Caco-2 (cell line): ENCODE data around the gene SHB. TPM values are rescaled to one million over a fixed set of nuclear protein-coding genes. Genes with fewer than 3 reads are reported as not detected.
A peak's percentile ranks its signal among the peaks of the same experiment; 100 is the strongest.

ENCODE experiments used
- BruUV-seq: library from RNA; stranded (reverse); fragments of 400-500 nt; replicated peaks from 2 replicates; lab custom pipeline; 2021; lab: Mats Ljungman, UMichigan
- CTCF ChIA-PET: fragments of 300-600 bp; sonication (Branson Sonifier 250); formaldehyde crosslinking; loops from one replicate; lab custom pipeline; 2022; ENCODE audit warnings: antibody characterized with exemption; lab: Charles Lee
- POLR2A ChIA-PET: fragments of 300-600 bp; sonication (Branson Sonifier 250); formaldehyde crosslinking; loops from one replicate; lab custom pipeline; 2022; ENCODE audit warnings: antibody characterized with exemption; lab: Charles Lee
- DNase-seq, 2 experiments: peaks; one replicate each; pipeline versions ENCODE4 v3.0.0 to v3.0.0-alpha.2; 2020 to 2022
- H3K27me3 ChIP-seq: replicated peaks from 2 replicates; pipeline ENCODE4 v1.6.0; 2011; ENCODE audit warnings: low read length; ENCODE audit not compliant: control insufficient read depth, insufficient read depth
- H3K36me3 ChIP-seq: 2 replicates; pipeline ENCODE4 v1.5.1; 2011; ENCODE audit warnings: low read length; ENCODE audit not compliant: control insufficient read depth, insufficient read depth
- H3K4me1 ChIP-seq: fragments of 250-450 bp; sonication (Bioruptor Pico); 2 replicates; pipeline ENCODE4 v1.5.1; 2020; ENCODE audit warnings: mild to moderate bottlenecking
- H3K4me3 ChIP-seq: 2 replicates; pipeline ENCODE4 v1.5.1; 2011; ENCODE audit warnings: low read depth, mild to moderate bottlenecking, control low read depth, low read length
- H3K9me3 ChIP-seq: fragments of 250-450 bp; sonication (Bioruptor Pico); 2 replicates; pipeline ENCODE4 v1.5.1; 2020; ENCODE audit warnings: mild to moderate bottlenecking, moderate library complexity
- H3K27ac Mint-ChIP-seq: one replicate; pipeline ENCODE4 v1.8.0; 2022; ENCODE audit warnings: mixed read lengths; ENCODE audit not compliant: unreplicated experiment
- H3K27me3 Mint-ChIP-seq: one replicate; pipeline ENCODE4 v1.8.0; 2022; ENCODE audit warnings: mixed read lengths; ENCODE audit not compliant: insufficient read depth, unreplicated experiment
- H3K36me3 Mint-ChIP-seq: one replicate; pipeline ENCODE4 v1.8.0; 2022; ENCODE audit warnings: mild to moderate bottlenecking, mixed read lengths; ENCODE audit not compliant: insufficient read depth, unreplicated experiment
- H3K4me1 Mint-ChIP-seq: one replicate; pipeline ENCODE4 v1.8.0; 2022; ENCODE audit warnings: low read depth, mixed read lengths; ENCODE audit not compliant: unreplicated experiment
- H3K4me3 Mint-ChIP-seq: one replicate; pipeline ENCODE4 v1.8.0; 2022; ENCODE audit warnings: mild to moderate bottlenecking, moderate library complexity, mixed read lengths; ENCODE audit not compliant: unreplicated experiment
- H3K9me3 Mint-ChIP-seq: one replicate; pipeline ENCODE4 v1.8.0; 2022; ENCODE audit warnings: mixed read lengths; ENCODE audit not compliant: unreplicated experiment
- intact Hi-C: fragments of 100-400 bp; cut with micrococcal nuclease; formaldehyde crosslinking; loops from one replicate; pipeline ENCODE4 v1.10.0; 2022; ENCODE audit not compliant: unreplicated experiment
- total RNA-seq: library from RNA; stranded (reverse); gene quantifications from 2 replicates; pipeline ENCODE4 v1.2.3, GENCODE V29; 2022
- TF ChIP-seq, protein P1 (sequence below), 2 experiments: fragments of 200-600 bp in 1 of 2; IDR thresholded peaks; 1 replicate in 1 of 2; 2 replicates in 1 of 2; pipeline versions ENCODE4 v1.5.1 to v1.8.0; 2011 to 2022; ENCODE audit warnings: antibody characterized with exemption in 1 of 2, control low read depth in 1 of 2, inconsistent platforms in 1 of 2, low read depth in 1 of 2, low read length in 1 of 2, mild to moderate bottlenecking in 1 of 2, moderate library complexity in 1 of 2; ENCODE audit not compliant: insufficient read depth in 1 of 2, severe bottlenecking in 1 of 2, unreplicated experiment in 1 of 2

SHB gene
- total RNA-seq, 1 experiment from 2014 or later, result 18.3 TPM

DNA sequence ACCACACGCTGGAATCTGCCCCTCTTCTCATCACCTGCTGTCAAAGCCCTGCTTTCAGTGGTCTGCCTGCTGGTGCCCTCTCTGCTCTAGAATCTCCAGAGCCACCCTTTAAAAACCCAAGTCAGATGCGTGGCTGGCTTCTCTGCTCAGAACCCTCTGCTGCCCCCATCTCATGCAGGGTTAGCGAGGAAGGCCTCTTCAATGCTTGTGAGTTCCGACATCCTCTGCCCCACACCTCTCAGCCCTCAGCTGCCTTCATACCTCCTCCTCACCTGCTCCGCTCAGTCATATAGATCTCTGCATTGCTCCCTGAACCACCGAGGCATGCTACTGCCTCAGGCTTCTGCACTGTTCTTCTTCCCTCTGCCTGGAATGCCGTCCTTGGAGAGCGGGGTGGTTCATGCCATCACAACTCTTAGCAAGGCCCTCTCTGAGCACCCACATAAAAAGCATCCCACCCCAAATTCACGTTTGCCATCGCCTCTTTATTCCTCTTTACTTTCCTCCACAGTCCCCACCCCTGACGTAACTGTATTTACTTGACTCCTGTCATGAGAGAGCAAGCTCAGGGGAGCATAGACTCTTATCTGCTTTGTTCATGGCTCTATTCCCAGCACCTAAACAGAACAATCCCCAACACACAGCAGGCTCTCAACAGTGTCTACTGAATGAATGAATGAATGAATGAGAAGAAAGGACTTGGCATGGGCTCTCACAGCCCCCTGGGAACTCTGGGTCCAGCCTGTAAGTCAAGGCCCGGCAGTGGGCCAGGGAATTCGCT is 10.4 kb downstream of the SHB start:
- intact Hi-C loops, result no loop called here
- no peaks in the 10 kb centered on the region for H3K36me3 ChIP-seq
- DNase-seq, result no peak
- ChIA-PET POLR2A (no interaction called here), CTCF (no interaction called here)
- no TSS peak for BruUV-seq
- TF ChIP-seq, protein P1, sequence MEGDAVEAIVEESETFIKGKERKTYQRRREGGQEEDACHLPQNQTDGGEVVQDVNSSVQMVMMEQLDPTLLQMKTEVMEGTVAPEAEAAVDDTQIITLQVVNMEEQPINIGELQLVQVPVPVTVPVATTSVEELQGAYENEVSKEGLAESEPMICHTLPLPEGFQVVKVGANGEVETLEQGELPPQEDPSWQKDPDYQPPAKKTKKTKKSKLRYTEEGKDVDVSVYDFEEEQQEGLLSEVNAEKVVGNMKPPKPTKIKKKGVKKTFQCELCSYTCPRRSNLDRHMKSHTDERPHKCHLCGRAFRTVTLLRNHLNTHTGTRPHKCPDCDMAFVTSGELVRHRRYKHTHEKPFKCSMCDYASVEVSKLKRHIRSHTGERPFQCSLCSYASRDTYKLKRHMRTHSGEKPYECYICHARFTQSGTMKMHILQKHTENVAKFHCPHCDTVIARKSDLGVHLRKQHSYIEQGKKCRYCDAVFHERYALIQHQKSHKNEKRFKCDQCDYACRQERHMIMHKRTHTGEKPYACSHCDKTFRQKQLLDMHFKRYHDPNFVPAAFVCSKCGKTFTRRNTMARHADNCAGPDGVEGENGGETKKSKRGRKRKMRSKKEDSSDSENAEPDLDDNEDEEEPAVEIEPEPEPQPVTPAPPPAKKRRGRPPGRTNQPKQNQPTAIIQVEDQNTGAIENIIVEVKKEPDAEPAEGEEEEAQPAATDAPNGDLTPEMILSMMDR (IDR thresholded peaks at IDR 0.05; ENCODE audit: insufficient read depth in 1 of 2, low read depth in 1 of 2, low read length in 1 of 2, severe bottlenecking in 1 of 2, unreplicated experiment in 1 of 2), result no peak
- H3K27ac Mint-ChIP-seq, result peak overlapping the region; percentile 64
- no peaks in the 10 kb centered on the region for H3K27me3 Mint-ChIP-seq
- H3K4me3 Mint-ChIP-seq, result no peak overlapping the region
- peaks cover 37% of the 10 kb centered on the region for H3K4me1 Mint-ChIP-seq
- peaks cover 6% of the 10 kb centered on the region for H3K36me3 Mint-ChIP-seq
- no peaks in the 10 kb centered on the region for H3K9me3 Mint-ChIP-seq
- H3K4me1 ChIP-seq, result peaks cover 22% of the 10 kb centered on the region; the same call in 1 of the 2 replicates
- no peaks in the 10 kb centered on the region for H3K27me3 ChIP-seq
- H3K9me3 ChIP-seq, result no peaks in the 10 kb centered on the region
- no peak overlapping the region for H3K4me3 ChIP-seq

GRCh38 chr9:38057416-38058195 is 11.4 kb downstream of the SHB start:
- intact Hi-C loops, result no loop called here
- POLR2A ChIA-PET, result no interaction called here
- CTCF ChIA-PET, result no interaction called here

GRCh38 chr9:38054653-38055052 is 14.4 kb downstream of the SHB start:
- BruUV-seq, result no TSS peak
- Histone ChIP-seq H3K9me3 (no peaks in the 10 kb centered on the region), H3K36me3 (no peaks in the 10 kb centered on the region), H3K4me1 (peaks cover 43% of the 10 kb centered on the region), H3K4me3 (no peak overlapping the region), H3K27me3 (no peaks in the 10 kb centered on the region)
- DNase-seq, result no peak
- Mint-ChIP-seq H3K27me3 (no peaks in the 10 kb centered on the region), H3K4me1 (peaks cover 56% of the 10 kb centered on the region), H3K27ac (peak overlapping the region; percentile 18), H3K9me3 (no peaks in the 10 kb centered on the region), H3K4me3 (no peak overlapping the region), H3K36me3 (peaks cover 16% of the 10 kb centered on the region)
- ChIA-PET CTCF (interaction anchor here (1.3 kb wide), 1 partner anchor 141 kb away, joined by 6 read pairs; no protein-coding TSS in a partner anchor), POLR2A (no interaction called here)
- intact Hi-C loops, result no loop called here
- TF ChIP-seq, protein P1 (IDR thresholded peaks at IDR 0.05; ENCODE audit: insufficient read depth in 1 of 2, low read depth in 1 of 2, low read length in 1 of 2, severe bottlenecking in 1 of 2, unreplicated experiment in 1 of 2), result no peak

More at GRCh38 chr9:38057416-38058195, 11.4 kb downstream of the SHB start:
- Mint-ChIP-seq H3K36me3 (no peaks in the 10 kb centered on the region), H3K9me3 (no peaks in the 10 kb centered on the region), H3K4me3 (no peak overlapping the region), H3K27ac (peak overlapping the region; percentile 64), H3K27me3 (no peaks in the 10 kb centered on the region), H3K4me1 (peaks cover 37% of the 10 kb centered on the region)
- DNase-seq, result peak in 1 of 2 experiments; percentile 17
- Histone ChIP-seq H3K4me3 (no peak overlapping the region), H3K36me3 (no peaks in the 10 kb centered on the region), H3K27me3 (no peaks in the 10 kb centered on the region), H3K4me1 (peaks cover 25% of the 10 kb centered on the region; the same call in 1 of the 2 replicates), H3K9me3 (no peaks in the 10 kb centered on the region)
- TF ChIP-seq, protein P1 (IDR thresholded peaks at IDR 0.05; ENCODE audit: insufficient read depth in 1 of 2, low read depth in 1 of 2, low read length in 1 of 2, severe bottlenecking in 1 of 2, unreplicated experiment in 1 of 2), result no peak
- no TSS peak for BruUV-seq
